B cell (primary cell): Measurements from ENCODE around the gene CASR. TPM values are rescaled to one million over a fixed set of nuclear protein-coding genes. Genes with fewer than 3 reads are reported as not detected.

Experiments
- ATAC-seq: fragments of 200-7000 bp; cut with Tn5 transposase; one replicate; pipeline ENCODE4 v1.10.0; 2021; ENCODE audit warnings: low read depth, mild to moderate bottlenecking, moderate number of reproducible peaks, moderate library complexity
- CTCF ChIA-PET: fragments of 350-600 bp; sonication (Branson Sonifier 250); formaldehyde crosslinking; loops from one replicate; lab custom pipeline; 2021; ENCODE audit warnings: antibody characterized with exemption, inconsistent platforms; lab: Charles Lee
- POLR2A ChIA-PET: fragments of 350-600 bp; sonication (Branson Sonifier 250); formaldehyde crosslinking; loops from one replicate; lab custom pipeline; 2021; ENCODE audit warnings: antibody characterized with exemption; lab: Charles Lee
- DNase-seq: peaks from one replicate; pipeline ENCODE4 v3.0.0; 2013
- H2AFZ ChIP-seq: 2 replicates; pipeline ENCODE4 v1.6.1; 2012; ENCODE audit warnings: mild to moderate bottlenecking, low read depth, low read length; ENCODE audit not compliant: insufficient read depth, poor library complexity, severe bottlenecking
- H3K27ac ChIP-seq, 2 donors: 1 replicate in 1 of 2; 2 replicates in 1 of 2; pipeline ENCODE4 v1.5.1; 2012 to 2013; ENCODE audit warnings: low read length in 2 of 2, mild to moderate bottlenecking in 2 of 2, moderate library complexity in 1 of 2
- H3K27me3 ChIP-seq, 4 experiments: fragments of 200-600 bp in 1 of 4; sonication (generic) in 1 of 4; replicated peaks in 1 of 4; 1 replicate in 2 of 4; 2 replicates in 2 of 4; pipeline versions ENCODE4 v1.6.1 to v1.7.0; 2013 to 2016; ENCODE audit warnings: low read length in 3 of 4, mild to moderate bottlenecking in 2 of 4, mixed read lengths in 1 of 4, moderate library complexity in 1 of 4; ENCODE audit not compliant: insufficient read depth in 4 of 4, control insufficient read depth in 3 of 4; ENCODE audit errors: control extremely low read depth in 1 of 4
- H3K36me3 ChIP-seq, 2 experiments: replicated peaks in 1 of 2; 1 replicate in 1 of 2; 2 replicates in 1 of 2; pipeline versions ENCODE4 v1.6.1 to v1.7.1; 2013; ENCODE audit warnings: low read length in 1 of 2; ENCODE audit not compliant: insufficient read depth in 2 of 2, control insufficient read depth in 1 of 2; ENCODE audit errors: control extremely low read depth in 1 of 2, extremely low read depth in 1 of 2
- H3K4me1 ChIP-seq, 2 donors: fragments of 200-600 bp in 1 of 2; sonication (generic) in 1 of 2; 1 replicate in 1 of 2; 2 replicates in 1 of 2; pipeline versions ENCODE4 v1.5.1 to v1.6.1; 2013 to 2017; ENCODE audit warnings: low read length in 2 of 2; ENCODE audit not compliant: control insufficient read depth in 2 of 2, insufficient read depth in 2 of 2
- H3K4me2 ChIP-seq: replicated peaks from 2 replicates; pipeline ENCODE3; 2012; ENCODE audit warnings: mild to moderate bottlenecking, low read depth, low read length; ENCODE audit not compliant: poor library complexity, severe bottlenecking
- H3K4me3 ChIP-seq, 5 experiments: fragments of 200-600 bp in 1 of 5; sonication (generic) in 1 of 5; 1 replicate in 3 of 5; 2 replicates in 2 of 5; pipeline versions ENCODE4 v1.5.1 to v1.7.0; 2011 to 2016; ENCODE audit warnings: low read length in 4 of 5, mild to moderate bottlenecking in 4 of 5, low read depth in 2 of 5, control low read depth in 1 of 5, moderate library complexity in 1 of 5; ENCODE audit not compliant: insufficient read depth in 1 of 5; ENCODE audit errors: control extremely low read depth in 1 of 5, extremely low read depth in 1 of 5
- H3K79me2 ChIP-seq: fragments of 200-600 bp; sonication (generic); one replicate; pipeline ENCODE4 v1.6.0; 2016; ENCODE audit warnings: low read length; ENCODE audit not compliant: control insufficient read depth, insufficient read depth
- H3K9ac ChIP-seq: fragments of 200-600 bp; sonication (generic); 2 replicates; pipeline ENCODE4 v1.6.1; 2017; ENCODE audit warnings: mild to moderate bottlenecking, low read length, moderate library complexity
- H3K9me3 ChIP-seq, 3 donors: one replicate each; pipeline versions ENCODE4 v1.6.1 to v1.7.1; 2013; ENCODE audit warnings: low read length in 2 of 3; ENCODE audit not compliant: control insufficient read depth in 2 of 3, insufficient read depth in 1 of 3; ENCODE audit errors: control extremely low read depth in 1 of 3
- H4K20me1 ChIP-seq: 2 replicates; pipeline ENCODE4 v1.6.0; 2012; ENCODE audit warnings: mild to moderate bottlenecking, low read length; ENCODE audit not compliant: insufficient read depth, control insufficient read depth, poor library complexity, severe bottlenecking
- H3K27ac Mint-ChIP-seq: one replicate; pipeline ENCODE4 v1.8.0; 2021; ENCODE audit warnings: mixed read lengths
- H3K27me3 Mint-ChIP-seq: one replicate; pipeline ENCODE4 v1.8.0; 2021; ENCODE audit warnings: mixed read lengths
- H3K4me1 Mint-ChIP-seq: one replicate; pipeline ENCODE4 v1.8.0; 2021; ENCODE audit warnings: mixed read lengths
- H3K4me3 Mint-ChIP-seq: one replicate; pipeline ENCODE4 v1.8.0; 2021; ENCODE audit warnings: mixed read lengths
- H3K9me3 Mint-ChIP-seq: one replicate; pipeline ENCODE4 v1.8.0; 2022; ENCODE audit warnings: mixed read lengths; ENCODE audit not compliant: insufficient read depth
- EZH2 ChIP-seq: IDR thresholded peaks from 2 replicates; pipeline ENCODE4 v1.6.1; 2012; ENCODE audit warnings: borderline replicate concordance, low read depth, mild to moderate bottlenecking, moderate library complexity, low read length; ENCODE audit not compliant: insufficient read depth, poor library complexity, severe bottlenecking
- WGBS: methylation state at CpG from one replicate; pipeline ENCODE4 v1.1.5; 2013; ENCODE audit warnings: missing lambda C conversion rate; ENCODE audit not compliant: insufficient coverage; 5-methylcytosine and 5-hydroxymethylcytosine counted together
- intact Hi-C: fragments of 100-400 bp; cut with micrococcal nuclease; formaldehyde crosslinking; loops from one replicate; pipeline ENCODE4 v1.10.0; 2022
- polyA plus RNA-seq: library from polyadenylated mRNA; depleted of rRNA; stranded (reverse); fragments of >200 nt; gene quantifications from 2 replicates; pipeline ENCODE4 v1.2.3, GENCODE V29; 2012
- total RNA-seq, 2 donors: library from RNA; stranded (reverse); fragments of 120-200 nt in 1 of 2; gene quantifications; 1 replicate in 1 of 2; 2 replicates in 1 of 2; pipeline versions ENCODE4 v1.2.3 to v1.2.4, GENCODE V29; 2013 to 2022
- TF ChIP-seq, protein P1 (sequence below): fragments of 200-600 bp; IDR thresholded peaks from one replicate; pipeline ENCODE4 v1.8.0; 2022; ENCODE audit warnings: antibody characterized with exemption, mild to moderate bottlenecking

Gene CASR
- total and polyA plus RNA-seq, 2 donors (not counting 1 experiment from before 2014, with no cell fraction given), result not detected

DNA sequence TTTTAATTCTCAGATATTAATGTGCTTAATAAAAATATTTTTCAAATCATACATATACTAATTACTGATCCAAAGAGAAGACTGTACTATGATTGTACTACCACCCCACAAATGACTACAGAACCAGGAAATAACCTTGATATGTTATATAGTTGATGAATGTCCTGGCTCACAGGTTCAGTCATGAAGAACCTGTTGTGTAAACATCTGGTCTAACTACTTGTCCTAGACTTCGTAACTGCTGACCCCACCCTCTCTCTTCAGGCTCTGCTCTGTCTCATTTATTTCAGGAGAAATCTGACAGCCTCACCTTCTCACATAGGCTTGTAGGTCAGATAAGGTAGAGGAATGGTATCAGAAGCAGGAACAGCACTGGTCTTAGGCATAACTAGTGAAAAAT, 126.9 kb downstream of the CASR start:
- WGBS, result no CpG with 5 or more reads among the region's 1 CpG
- H3K9ac ChIP-seq, result no peak overlapping the region
- no peak overlapping the region for H3K27ac Mint-ChIP-seq

DNA sequence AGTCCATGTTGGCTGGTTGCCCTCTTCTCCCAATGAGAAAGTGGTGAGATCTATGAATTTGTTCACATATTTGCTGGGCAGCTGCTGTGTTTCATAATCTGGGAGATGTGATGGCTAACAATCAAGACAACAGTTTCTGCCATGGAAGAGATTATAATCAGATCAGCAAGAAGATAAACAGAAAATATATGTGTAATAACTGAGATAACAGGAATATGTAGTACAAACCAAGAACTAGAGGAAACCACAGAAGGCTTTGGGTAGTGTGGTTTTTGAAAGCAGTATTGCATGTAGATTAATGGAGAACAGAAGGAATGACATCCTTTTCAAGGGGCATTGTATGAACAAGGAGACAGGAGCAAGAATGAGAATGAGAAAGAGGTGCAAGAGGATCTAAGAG, 129.4 kb downstream of the CASR start:
- Histone ChIP-seq H2AFZ (no peak overlapping the region), H3K36me3 (no peaks in the 10 kb centered on the region), H3K4me1 (no peaks in the 10 kb centered on the region), H3K4me2 (no peak overlapping the region), H3K27me3 (no peaks in the 10 kb centered on the region), H3K9ac (no peak overlapping the region), H4K20me1 (no peaks in the 10 kb centered on the region), H3K9me3 (no peaks in the 10 kb centered on the region), H3K4me3 (no peak overlapping the region), H3K27ac (no peak overlapping the region), H3K79me2 (no peaks in the 10 kb centered on the region)
- Mint-ChIP-seq H3K27me3 (peaks cover 10% of the 10 kb centered on the region), H3K4me3 (no peak overlapping the region), H3K27ac (no peak overlapping the region), H3K4me1 (no peaks in the 10 kb centered on the region), H3K9me3 (no peaks in the 10 kb centered on the region)
- ChIA-PET POLR2A (no interaction called here), CTCF (interaction anchor here (0.8 kb wide), 1 partner anchor 9 kb away, joined by 5 read pairs; no protein-coding TSS in a partner anchor)
- ATAC-seq (no peak), DNase-seq (no peak)
- intact Hi-C loops, result no loop called here
- TF ChIP-seq, protein P1, sequence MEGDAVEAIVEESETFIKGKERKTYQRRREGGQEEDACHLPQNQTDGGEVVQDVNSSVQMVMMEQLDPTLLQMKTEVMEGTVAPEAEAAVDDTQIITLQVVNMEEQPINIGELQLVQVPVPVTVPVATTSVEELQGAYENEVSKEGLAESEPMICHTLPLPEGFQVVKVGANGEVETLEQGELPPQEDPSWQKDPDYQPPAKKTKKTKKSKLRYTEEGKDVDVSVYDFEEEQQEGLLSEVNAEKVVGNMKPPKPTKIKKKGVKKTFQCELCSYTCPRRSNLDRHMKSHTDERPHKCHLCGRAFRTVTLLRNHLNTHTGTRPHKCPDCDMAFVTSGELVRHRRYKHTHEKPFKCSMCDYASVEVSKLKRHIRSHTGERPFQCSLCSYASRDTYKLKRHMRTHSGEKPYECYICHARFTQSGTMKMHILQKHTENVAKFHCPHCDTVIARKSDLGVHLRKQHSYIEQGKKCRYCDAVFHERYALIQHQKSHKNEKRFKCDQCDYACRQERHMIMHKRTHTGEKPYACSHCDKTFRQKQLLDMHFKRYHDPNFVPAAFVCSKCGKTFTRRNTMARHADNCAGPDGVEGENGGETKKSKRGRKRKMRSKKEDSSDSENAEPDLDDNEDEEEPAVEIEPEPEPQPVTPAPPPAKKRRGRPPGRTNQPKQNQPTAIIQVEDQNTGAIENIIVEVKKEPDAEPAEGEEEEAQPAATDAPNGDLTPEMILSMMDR, result no peak
- TF ChIP-seq EZH2, result no peak

More for the DNA sequence above, 126.9 kb downstream of the CASR start:
- H3K4me2 ChIP-seq, result no peak overlapping the region
- H3K4me1 Mint-ChIP-seq, result no peaks in the 10 kb centered on the region
- H2AFZ ChIP-seq, result no peak overlapping the region
- H3K4me1 ChIP-seq, result no peaks in the 10 kb centered on the region
- no peak overlapping the region for H3K27ac ChIP-seq
- ChIA-PET POLR2A (no interaction called here), CTCF (no interaction called here)
- no peaks in the 10 kb centered on the region for H3K79me2 ChIP-seq
- H3K4me3 Mint-ChIP-seq, result no peak overlapping the region
- no peak for DNase-seq
- H3K27me3 ChIP-seq, result peaks cover 0 to 2% (median 0%) of the 10 kb centered on the region in 4 experiments
- H3K9me3 Mint-ChIP-seq, result no peaks in the 10 kb centered on the region
- ATAC-seq, result no peak
- intact Hi-C loops, result no loop called here
- peaks cover 5% of the 10 kb centered on the region for H3K27me3 Mint-ChIP-seq
- TF ChIP-seq EZH2, result no peak
- TF ChIP-seq, protein P1, result no peak
- no peaks in the 10 kb centered on the region for H3K9me3 ChIP-seq
- no peak overlapping the region for H3K4me3 ChIP-seq
- no peaks in the 10 kb centered on the region for H4K20me1 ChIP-seq
- no peaks in the 10 kb centered on the region for H3K36me3 ChIP-seq
